Thyroid gland (tissue), 4 donors: ENCODE results near the gene GOLPH3.

Source experiments
- POLR2A ChIP-seq, 2 donors: fragments of 450-650 bp; IDR thresholded peaks; one replicate each; pipeline ENCODE4 v1.6.1; 2017; ENCODE audit warnings: antibody characterized with exemption in 2 of 2, mild to moderate bottlenecking in 2 of 2, moderate library complexity in 1 of 2
- TF ChIP-seq, protein P1 (sequence below), 6 experiments: fragments of 200-600 bp in 3 of 6; fragments of 450-650 bp in 3 of 6; sonication (generic) in 3 of 6; IDR thresholded peaks; one replicate each; pipeline ENCODE4 v1.5.1; 2016 to 2019; ENCODE audit warnings: antibody characterized with exemption in 6 of 6, mild to moderate bottlenecking in 2 of 6, inconsistent platforms in 1 of 6, moderate library complexity in 1 of 6

- TF ChIP-seq, protein P1, sequence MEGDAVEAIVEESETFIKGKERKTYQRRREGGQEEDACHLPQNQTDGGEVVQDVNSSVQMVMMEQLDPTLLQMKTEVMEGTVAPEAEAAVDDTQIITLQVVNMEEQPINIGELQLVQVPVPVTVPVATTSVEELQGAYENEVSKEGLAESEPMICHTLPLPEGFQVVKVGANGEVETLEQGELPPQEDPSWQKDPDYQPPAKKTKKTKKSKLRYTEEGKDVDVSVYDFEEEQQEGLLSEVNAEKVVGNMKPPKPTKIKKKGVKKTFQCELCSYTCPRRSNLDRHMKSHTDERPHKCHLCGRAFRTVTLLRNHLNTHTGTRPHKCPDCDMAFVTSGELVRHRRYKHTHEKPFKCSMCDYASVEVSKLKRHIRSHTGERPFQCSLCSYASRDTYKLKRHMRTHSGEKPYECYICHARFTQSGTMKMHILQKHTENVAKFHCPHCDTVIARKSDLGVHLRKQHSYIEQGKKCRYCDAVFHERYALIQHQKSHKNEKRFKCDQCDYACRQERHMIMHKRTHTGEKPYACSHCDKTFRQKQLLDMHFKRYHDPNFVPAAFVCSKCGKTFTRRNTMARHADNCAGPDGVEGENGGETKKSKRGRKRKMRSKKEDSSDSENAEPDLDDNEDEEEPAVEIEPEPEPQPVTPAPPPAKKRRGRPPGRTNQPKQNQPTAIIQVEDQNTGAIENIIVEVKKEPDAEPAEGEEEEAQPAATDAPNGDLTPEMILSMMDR (IDR thresholded peaks at IDR 0.05): no peak
- TF ChIP-seq POLR2A (IDR thresholded peaks at IDR 0.05): no peak
These were observed 63.9 kb downstream of the GOLPH3 start for GRCh38 chr5:32110111-32110696.
